DOHH2 (cell line): ENCODE results near the gene DNAJB7.

Experiments
- CTCF ChIP-seq: fragments of 200-600 bp; sonication (generic); IDR thresholded peaks from one replicate; pipeline ENCODE4 v1.5.1; 2014; ENCODE audit warnings: antibody characterized with exemption, mild to moderate bottlenecking, low read depth, low read length; ENCODE audit not compliant: poor library complexity, severe bottlenecking
- EZH2phosphoT487 ChIP-seq: fragments of 200-600 bp; sonication (generic); IDR thresholded peaks from 2 replicates; pipeline ENCODE4 v1.6.1; 2017; ENCODE audit warnings: borderline replicate concordance, mild to moderate bottlenecking, antibody characterized with exemption, low read length, moderate library complexity, mixed read lengths

DNA sequence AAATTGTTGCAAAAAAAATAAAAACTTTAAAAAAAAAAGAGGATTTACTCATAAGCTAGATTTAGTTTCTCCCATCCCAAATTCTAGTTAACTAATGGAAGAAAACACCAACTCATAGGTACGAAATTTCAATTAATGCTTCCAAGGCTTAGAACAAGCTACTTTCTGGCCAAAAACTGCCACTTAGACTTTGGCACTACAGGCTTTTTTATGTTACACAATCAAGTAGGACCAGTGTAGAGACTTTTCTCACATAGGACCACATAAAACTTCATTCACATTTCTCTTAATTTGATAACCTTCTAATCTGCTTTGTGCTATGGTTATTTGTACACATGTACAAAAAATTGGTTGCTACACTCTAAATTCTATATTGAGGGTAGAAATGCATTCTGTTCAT is 8.6 kb downstream of the DNAJB7 start:
- TF ChIP-seq CTCF = no peak
- no peak for TF ChIP-seq EZH2phosphoT487
